OCI-LY1 (cell line): ENCODE measurements around the gene SLC1A2.

Source experiments
- CTCF ChIP-seq: fragments of 200-600 bp; sonication (generic), shearing (Covaris generic); IDR thresholded peaks from 2 replicates; pipeline ENCODE4 v1.5.1; 2017; ENCODE audit warnings: mild to moderate bottlenecking, antibody characterized with exemption, low read length, moderate library complexity, mixed read lengths
- EZH2 ChIP-seq: fragments of 200-600 bp; sonication (generic), shearing (Covaris generic); IDR thresholded peaks from 2 replicates; pipeline ENCODE4 v1.8.0; 2017; ENCODE audit warnings: borderline replicate concordance, mixed run types, mild to moderate bottlenecking, antibody characterized with exemption, low read length, moderate library complexity, mixed read lengths

GRCh38 chr11:35290876-35291275 lies 128.5 kb downstream of the SLC1A2 start:
- TF ChIP-seq CTCF: no peak
- TF ChIP-seq EZH2: no peak
